Breast epithelium (tissue), 4 donors: Measurements from ENCODE around the gene SMAD7. TPM values are rescaled to one million over a fixed set of nuclear protein-coding genes. Genes with fewer than 3 reads are reported as not detected.

ENCODE experiments used
- DNase-seq, 2 donors: peaks; one replicate each; pipeline ENCODE4 v3.0.0-alpha.2; 2019; ENCODE audit warnings: low spot score in 2 of 2
- H3K27ac ChIP-seq, 2 donors: fragments of 200-600 bp; sonication (generic) in 1 of 2; one replicate each; pipeline ENCODE4 v1.5.1; 2016 to 2019; ENCODE audit warnings: mild to moderate bottlenecking in 1 of 2
- H3K27me3 ChIP-seq, 2 donors: fragments of 200-600 bp; sonication (generic) in 1 of 2; one replicate each; pipeline versions ENCODE4 v1.5.1 to v1.6.0; 2017 to 2019; ENCODE audit warnings: control low read depth in 1 of 2, mild to moderate bottlenecking in 1 of 2
- H3K36me3 ChIP-seq: fragments of 200-600 bp; one replicate; pipeline ENCODE4 v1.5.1; 2019
- H3K4me1 ChIP-seq, 2 donors: fragments of 200-600 bp; sonication (generic); one replicate each; pipeline ENCODE4 v1.5.1; 2016 to 2019; ENCODE audit warnings: control low read depth in 1 of 2
- H3K4me3 ChIP-seq, 3 donors: fragments of 200-600 bp; sonication (generic); 1 replicate in 2 of 3; 2 replicates in 1 of 3; pipeline ENCODE4 v1.5.1; 2016 to 2019; ENCODE audit warnings: mild to moderate bottlenecking in 3 of 3, moderate library complexity in 2 of 3
- H3K9me3 ChIP-seq, 2 donors: fragments of 200-600 bp; sonication (generic) in 1 of 2; one replicate each; pipeline ENCODE4 v1.5.1; 2016 to 2019; ENCODE audit warnings: control low read depth in 1 of 2
- POLR2A ChIP-seq: fragments of 450-650 bp; IDR thresholded peaks from one replicate; pipeline ENCODE4 v1.6.1; 2016; ENCODE audit warnings: antibody characterized with exemption, mild to moderate bottlenecking, moderate library complexity
- POLR2AphosphoS5 ChIP-seq, 3 donors: sonication (generic); formaldehyde crosslinking; IDR thresholded peaks; one replicate each; pipeline ENCODE4 v1.6.1; 2017; ENCODE audit warnings: antibody characterized with exemption in 3 of 3
- intact Hi-C: fragments of 100-400 bp; cut with DNase I; formaldehyde crosslinking; loops from one replicate; pipeline ENCODE4 v1.15.1; 2023; ENCODE audit warnings: low total_unique reads
- total RNA-seq, 3 donors: library from RNA; depleted of rRNA; stranded (reverse); fragments of >200 nt; gene quantifications; one replicate each; pipeline ENCODE4 v1.1.0, GENCODE V29; 2016
- TF ChIP-seq, protein P1 (sequence below), 3 donors: fragments of 450-650 bp; IDR thresholded peaks; one replicate each; pipeline ENCODE4 v1.5.1; 2016 to 2017; ENCODE audit warnings: antibody characterized with exemption in 3 of 3, mild to moderate bottlenecking in 3 of 3, moderate library complexity in 3 of 3

Gene SMAD7
- total RNA-seq, 3 donors from 2014 or later: 17.4 to 21.2 (median 20.6) TPM

DNA sequence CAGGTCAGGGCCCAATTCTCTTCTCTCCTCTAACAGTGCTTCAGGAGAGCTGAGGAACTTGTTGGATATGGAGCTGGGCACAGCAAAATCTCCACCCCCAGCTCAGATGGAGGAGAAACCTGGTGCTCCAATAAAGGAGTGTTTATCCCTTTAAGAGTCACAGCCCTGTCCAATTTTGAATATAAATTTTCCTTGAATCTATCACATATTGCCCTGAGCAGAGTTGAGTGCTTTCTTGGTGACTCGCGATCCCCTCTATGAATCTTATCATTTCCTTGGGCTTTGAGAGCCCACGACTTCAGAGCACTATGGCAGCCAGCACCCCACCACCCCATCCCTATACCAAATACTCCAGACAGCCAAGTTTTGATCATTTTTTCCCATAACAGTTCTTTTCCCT is 34.4 kb upstream of the SMAD7 start:
- Histone ChIP-seq H3K9me3 (no peaks in the 10 kb centered on the region), H3K27me3 (no peaks in the 10 kb centered on the region), H3K4me1 (no peaks in the 10 kb centered on the region), H3K4me3 (no peak overlapping the region), H3K36me3 (no peaks in the 10 kb centered on the region), H3K27ac (no peak overlapping the region)
- intact Hi-C loops: no loop called here
- TF ChIP-seq, protein P1, sequence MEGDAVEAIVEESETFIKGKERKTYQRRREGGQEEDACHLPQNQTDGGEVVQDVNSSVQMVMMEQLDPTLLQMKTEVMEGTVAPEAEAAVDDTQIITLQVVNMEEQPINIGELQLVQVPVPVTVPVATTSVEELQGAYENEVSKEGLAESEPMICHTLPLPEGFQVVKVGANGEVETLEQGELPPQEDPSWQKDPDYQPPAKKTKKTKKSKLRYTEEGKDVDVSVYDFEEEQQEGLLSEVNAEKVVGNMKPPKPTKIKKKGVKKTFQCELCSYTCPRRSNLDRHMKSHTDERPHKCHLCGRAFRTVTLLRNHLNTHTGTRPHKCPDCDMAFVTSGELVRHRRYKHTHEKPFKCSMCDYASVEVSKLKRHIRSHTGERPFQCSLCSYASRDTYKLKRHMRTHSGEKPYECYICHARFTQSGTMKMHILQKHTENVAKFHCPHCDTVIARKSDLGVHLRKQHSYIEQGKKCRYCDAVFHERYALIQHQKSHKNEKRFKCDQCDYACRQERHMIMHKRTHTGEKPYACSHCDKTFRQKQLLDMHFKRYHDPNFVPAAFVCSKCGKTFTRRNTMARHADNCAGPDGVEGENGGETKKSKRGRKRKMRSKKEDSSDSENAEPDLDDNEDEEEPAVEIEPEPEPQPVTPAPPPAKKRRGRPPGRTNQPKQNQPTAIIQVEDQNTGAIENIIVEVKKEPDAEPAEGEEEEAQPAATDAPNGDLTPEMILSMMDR (IDR thresholded peaks at IDR 0.05): no peak
- no peak for TF ChIP-seq POLR2A
- TF ChIP-seq POLR2AphosphoS5 (IDR thresholded peaks at IDR 0.05): no peak
- DNase-seq: no peak

DNA sequence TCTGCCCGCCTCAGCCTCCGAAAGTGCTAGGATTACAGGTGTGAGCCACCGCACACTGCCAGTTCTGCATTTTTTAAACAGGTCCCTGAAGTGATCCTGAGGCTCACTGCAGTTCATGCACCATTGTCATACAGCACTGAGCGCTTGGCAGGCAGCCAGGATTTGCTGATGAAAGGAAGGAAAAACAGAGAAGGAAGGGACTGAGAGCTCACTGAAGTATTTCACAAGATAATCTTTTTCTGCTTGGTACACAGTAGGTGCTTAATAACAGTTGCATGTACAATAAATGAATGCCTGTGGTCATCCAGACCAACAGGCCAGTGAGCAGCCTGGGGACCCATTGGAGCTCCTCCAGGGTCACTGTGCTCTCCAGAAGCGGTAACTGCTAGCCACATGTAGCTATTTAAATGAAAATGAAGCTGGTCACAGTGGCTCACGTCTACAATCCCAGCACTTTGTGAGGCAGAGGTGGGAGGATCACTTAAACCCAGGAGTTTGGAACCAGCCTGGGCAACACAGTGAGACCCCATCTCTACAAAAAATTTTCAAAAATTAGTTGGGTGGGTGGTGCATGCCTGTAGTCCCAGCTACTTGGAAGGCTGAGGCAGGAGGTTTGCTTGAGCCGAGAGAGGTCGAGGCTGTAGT is 33.1 kb upstream of the SMAD7 start:
- intact Hi-C loops: no loop called here
- Histone ChIP-seq H3K4me1 (no peaks in the 10 kb centered on the region), H3K36me3 (no peaks in the 10 kb centered on the region), H3K27ac (no peak overlapping the region), H3K27me3 (no peaks in the 10 kb centered on the region), H3K9me3 (no peaks in the 10 kb centered on the region), H3K4me3 (no peak overlapping the region)
- TF ChIP-seq POLR2AphosphoS5 (IDR thresholded peaks at IDR 0.05): no peak
- no peak for TF ChIP-seq POLR2A
- TF ChIP-seq, protein P1 (IDR thresholded peaks at IDR 0.05): no peak
- no peak for DNase-seq

DNA sequence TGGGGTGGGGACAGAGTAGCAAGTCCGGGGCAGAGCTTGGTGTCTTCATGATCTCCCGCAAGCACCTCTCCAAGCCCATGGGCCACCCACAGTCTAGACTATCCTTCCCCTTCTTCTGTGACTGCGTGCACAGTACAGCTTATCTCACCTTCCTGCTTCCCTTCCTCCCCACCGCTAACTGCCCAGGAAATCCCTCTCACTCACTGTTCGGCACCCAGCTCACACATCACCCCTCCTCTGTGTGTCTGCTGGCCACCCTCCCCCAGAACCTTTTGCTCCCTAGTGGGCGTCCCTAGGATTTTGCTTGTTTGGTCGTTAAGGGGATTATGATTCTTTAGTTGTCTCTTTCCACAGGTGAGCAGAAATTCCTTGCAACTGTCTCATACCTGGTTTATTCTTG is 31.5 kb upstream of the SMAD7 start:
- H3K4me3 ChIP-seq: no peak overlapping the region
- TF ChIP-seq, protein P1 (IDR thresholded peaks at IDR 0.05): no peak
- TF ChIP-seq POLR2AphosphoS5 (IDR thresholded peaks at IDR 0.05) (no peak), POLR2A (no peak)
- DNase-seq: no peak
- no peak overlapping the region for H3K27ac ChIP-seq
- no peaks in the 10 kb centered on the region for H3K9me3 ChIP-seq
- intact Hi-C loops: no loop called here
- H3K4me1 ChIP-seq: no peaks in the 10 kb centered on the region
- H3K36me3 ChIP-seq: no peaks in the 10 kb centered on the region
- no peaks in the 10 kb centered on the region for H3K27me3 ChIP-seq

DNA sequence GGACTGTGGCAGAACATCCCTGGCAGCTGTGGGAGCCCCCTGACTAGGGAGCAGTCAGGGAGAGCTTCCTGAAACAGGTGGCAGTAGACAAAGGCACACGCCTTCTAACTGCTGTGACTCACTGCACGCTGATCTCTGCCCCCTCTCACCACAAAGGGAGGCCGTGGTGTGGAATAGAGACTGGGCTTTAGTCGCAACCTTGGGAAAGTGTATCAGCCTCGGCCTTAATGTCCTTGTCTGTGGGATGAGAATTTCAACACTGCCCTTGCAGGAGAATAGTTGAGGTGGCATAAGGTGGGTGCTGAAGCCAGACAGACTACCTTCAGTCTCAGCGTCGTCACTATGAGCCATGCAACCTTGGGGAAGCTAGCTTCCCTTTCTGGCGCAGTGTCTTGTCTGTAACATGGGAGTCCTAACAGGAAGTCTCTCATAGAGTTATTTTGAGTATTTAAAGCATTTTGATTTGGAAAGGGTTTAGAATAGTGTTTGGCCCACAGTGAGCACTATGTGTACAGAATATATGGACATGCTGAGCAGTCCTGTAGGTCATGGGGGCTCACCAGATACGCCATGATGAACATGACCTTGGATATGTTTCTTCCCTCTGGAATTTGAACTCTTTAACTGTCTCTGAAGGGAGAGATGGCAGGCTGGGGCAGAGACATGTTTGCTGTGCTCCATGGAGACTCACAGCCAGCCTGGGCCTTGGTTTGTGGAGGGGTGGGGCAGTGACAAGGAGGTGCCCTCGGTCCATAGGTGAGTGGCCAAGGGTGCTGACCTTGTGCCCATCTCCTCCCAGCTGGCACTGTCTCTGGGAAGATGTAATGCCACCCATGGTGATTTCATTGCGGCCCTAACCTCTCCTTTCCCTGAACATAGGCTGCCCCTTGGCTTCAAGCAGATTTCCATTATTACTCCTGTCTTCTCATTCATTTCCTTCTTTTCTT is 29.5 kb upstream of the SMAD7 start:
- Histone ChIP-seq H3K4me3 (no peak overlapping the region), H3K36me3 (no peaks in the 10 kb centered on the region), H3K4me1 (no peaks in the 10 kb centered on the region), H3K27ac (no peak overlapping the region), H3K9me3 (no peaks in the 10 kb centered on the region), H3K27me3 (no peaks in the 10 kb centered on the region)
- TF ChIP-seq POLR2AphosphoS5 (IDR thresholded peaks at IDR 0.05): no peak
- TF ChIP-seq, protein P1 (IDR thresholded peaks at IDR 0.05): no peak
- no peak for TF ChIP-seq POLR2A
- intact Hi-C loops: no loop called here
- no peak for DNase-seq

DNA sequence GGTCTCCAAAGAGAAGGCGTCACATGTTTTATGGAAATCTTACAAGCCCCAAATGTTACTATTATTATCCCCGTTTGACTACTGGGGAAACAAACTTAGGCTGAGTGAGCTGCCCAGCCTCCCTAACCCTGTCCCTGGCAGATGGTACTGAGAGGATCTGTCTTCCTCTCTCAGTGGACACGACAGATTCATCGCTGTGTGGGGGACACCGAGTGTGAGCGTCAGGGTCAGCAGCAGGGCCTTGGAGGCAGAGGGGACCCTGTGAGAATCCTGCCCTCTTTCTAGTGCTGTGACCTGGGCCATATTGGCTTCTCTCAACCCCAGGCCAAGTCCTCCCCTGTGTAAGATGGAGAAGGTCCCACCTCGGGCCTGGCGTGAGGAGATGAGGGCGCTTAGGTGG is 27.1 kb upstream of the SMAD7 start:
- no peak overlapping the region for H3K27ac ChIP-seq
- intact Hi-C loops: no loop called here
- no peaks in the 10 kb centered on the region for H3K4me1 ChIP-seq
- H3K36me3 ChIP-seq: no peaks in the 10 kb centered on the region
- no peak overlapping the region for H3K4me3 ChIP-seq
- H3K27me3 ChIP-seq: no peaks in the 10 kb centered on the region
- no peak for DNase-seq
- H3K9me3 ChIP-seq: no peaks in the 10 kb centered on the region
- TF ChIP-seq POLR2AphosphoS5 (IDR thresholded peaks at IDR 0.05): no peak
- TF ChIP-seq POLR2A: no peak
- TF ChIP-seq, protein P1 (IDR thresholded peaks at IDR 0.05): no peak
